GM19035 (cell line): ENCODE data around the gene ZC3H4.
"Not testable (repeated sequence)": the region's sequence is repeated elsewhere in the genome, so short reads cannot be mapped to it uniquely, and the experiment has no call there.

Source experiments
- ATAC-seq: cut with Tn5 transposase; IDR thresholded peaks from one replicate; pipeline ENCODE4 v1.9.1; 2021; ENCODE audit not compliant: unreplicated experiment

ZC3H4 gene

DNA sequence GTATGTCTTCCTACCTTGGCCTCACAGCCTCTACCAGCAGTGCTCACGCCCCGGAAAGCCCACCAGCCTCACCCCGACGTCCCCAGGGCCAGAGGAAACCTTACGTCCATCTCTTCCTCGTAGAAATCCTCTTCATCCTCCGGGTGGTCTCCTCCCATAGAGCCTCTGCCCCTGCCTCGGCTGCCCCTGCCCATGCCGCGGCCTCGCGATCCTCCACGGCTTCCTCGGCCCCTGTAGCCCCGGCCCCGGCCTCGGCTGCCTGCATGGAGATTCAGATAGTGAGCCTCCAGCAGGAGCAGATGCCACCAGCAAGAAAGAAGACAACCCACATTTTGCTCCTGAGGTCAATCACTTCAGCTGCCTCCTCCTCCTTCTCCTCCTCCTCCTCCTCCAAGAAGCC lies 27.3 kb downstream of the ZC3H4 start:
- ATAC-seq: no peak

- ATAC-seq: no peak
Observed at GRCh38 chr19:47084879-47085439, 28.6 kb downstream of the ZC3H4 start.

GRCh38 chr19:47082493-47082892 lies 31.1 kb downstream of the ZC3H4 start:
- ATAC-seq: no peak

GRCh38 chr19:47081095-47081494 lies 32.5 kb downstream of the ZC3H4 start:
- ATAC-seq: no peak

- not testable (repeated sequence) for ATAC-seq
Observed at GRCh38 chr19:47078351-47078750, 35.2 kb downstream of the ZC3H4 start.

GRCh38 chr19:47075941-47076340 lies 37.6 kb downstream of the ZC3H4 start:
- no peak for ATAC-seq

GRCh38 chr19:47075179-47075810 lies 38.3 kb downstream of the ZC3H4 start:
- ATAC-seq: no peak

DNA sequence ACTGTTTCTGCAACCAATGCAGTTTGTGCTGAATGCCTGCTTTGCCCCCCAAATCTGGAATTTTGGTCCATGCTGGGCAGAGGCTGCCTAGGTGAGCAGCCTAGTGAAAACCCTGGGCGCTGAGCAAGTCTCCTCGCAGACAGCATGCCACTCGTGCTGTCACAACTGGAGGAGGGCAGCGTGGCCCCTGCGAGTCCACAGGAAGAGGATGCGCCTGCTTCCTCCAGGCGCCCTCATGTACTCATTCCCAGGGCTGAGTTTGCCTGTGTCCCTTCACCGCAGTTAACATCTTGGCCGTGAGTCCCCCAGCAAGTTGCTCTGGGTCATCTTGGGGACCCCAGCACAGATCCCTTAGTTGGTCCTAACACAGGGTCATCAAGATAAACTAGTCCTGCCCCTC lies 39.0 kb downstream of the ZC3H4 start:
- no peak for ATAC-seq

- ATAC-seq: no peak
Observed at GRCh38 chr19:47073574-47073973, 40.0 kb downstream of the ZC3H4 start.

DNA sequence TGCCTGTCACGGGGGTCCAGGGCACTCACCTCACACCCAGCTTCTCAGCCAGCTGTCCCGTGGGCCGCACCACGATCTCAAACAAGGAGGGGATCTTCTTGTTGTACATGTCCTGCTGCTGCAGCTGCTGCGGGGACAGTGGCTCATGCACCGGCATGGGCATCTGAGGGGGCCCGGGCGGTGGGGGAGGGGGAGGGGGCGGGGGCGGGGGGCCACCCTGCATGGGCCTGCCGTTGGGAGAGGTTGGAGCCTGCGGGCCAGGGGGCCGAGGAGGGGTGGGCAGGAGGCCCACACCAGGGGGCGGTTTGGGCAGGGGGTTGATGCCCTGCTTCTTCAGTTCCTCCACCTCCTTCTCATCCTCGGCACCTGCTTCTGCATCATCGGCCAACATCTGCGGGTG lies 41.3 kb downstream of the ZC3H4 start:
- no peak for ATAC-seq

- no peak for ATAC-seq
Observed at GRCh38 chr19:47071731-47072130, 41.8 kb downstream of the ZC3H4 start.

DNA sequence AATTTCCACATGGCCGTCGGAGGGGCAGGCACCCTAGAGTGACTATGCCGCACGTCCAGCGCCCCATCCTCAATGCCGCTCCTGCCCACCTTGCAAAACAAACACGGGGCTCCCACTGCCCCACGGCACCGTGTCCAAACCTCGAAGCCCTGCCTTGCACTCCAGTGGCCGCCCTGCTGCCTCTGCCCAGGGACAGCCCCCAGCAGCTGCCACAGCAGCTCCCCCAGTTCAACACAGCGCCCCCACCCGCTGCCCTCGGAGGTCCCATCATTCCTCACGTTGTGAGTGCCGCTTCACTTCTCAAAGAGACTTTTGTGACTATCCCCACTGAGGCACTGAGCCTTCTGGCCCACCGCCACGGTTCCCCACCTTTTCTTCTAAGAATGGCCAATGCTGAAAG lies 42.8 kb downstream of the ZC3H4 start:
- no peak for ATAC-seq

GRCh38 chr19:47069795-47070194 lies 43.8 kb downstream of the ZC3H4 start:
- no peak for ATAC-seq

DNA sequence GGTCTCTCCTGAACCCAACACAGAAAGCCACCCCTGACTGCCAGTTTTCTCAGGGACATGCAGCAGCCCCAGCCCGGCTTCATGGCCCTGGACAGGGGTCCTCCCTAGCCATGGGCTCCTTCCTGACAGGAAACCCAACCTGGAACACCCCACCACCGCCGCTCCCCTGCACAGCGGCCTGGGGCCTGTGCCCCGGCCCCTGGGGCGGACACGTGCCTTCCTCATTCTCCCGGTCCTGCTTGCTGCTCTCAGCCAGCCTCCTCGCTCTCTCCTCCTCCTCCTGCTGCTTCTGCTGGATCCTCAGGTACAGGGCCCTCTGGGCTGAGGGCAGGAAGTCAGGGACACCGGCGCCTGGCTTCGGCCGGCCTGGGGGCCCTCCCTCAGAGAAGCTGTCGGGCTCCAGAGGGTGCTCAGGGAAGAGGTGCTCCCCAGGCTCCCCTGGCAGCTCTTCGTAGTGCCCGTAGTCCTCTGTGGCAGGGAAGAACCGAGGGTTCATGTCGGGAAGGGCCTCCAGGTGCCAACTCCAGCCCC lies 44.6 kb downstream of the ZC3H4 start:
- no peak for ATAC-seq

GRCh38 chr19:47068246-47068645 lies 45.3 kb downstream of the ZC3H4 start:
- no peak for ATAC-seq

- ATAC-seq: no peak
Observed at GRCh38 chr19:47067215-47067847, 46.2 kb downstream of the ZC3H4 start.

GRCh38 chr19:47066376-47067214 lies 47.0 kb downstream of the ZC3H4 start:
- ATAC-seq: no peak

GRCh38 chr19:47065242-47065641 lies 48.3 kb downstream of the ZC3H4 start:
- ATAC-seq: no peak

DNA sequence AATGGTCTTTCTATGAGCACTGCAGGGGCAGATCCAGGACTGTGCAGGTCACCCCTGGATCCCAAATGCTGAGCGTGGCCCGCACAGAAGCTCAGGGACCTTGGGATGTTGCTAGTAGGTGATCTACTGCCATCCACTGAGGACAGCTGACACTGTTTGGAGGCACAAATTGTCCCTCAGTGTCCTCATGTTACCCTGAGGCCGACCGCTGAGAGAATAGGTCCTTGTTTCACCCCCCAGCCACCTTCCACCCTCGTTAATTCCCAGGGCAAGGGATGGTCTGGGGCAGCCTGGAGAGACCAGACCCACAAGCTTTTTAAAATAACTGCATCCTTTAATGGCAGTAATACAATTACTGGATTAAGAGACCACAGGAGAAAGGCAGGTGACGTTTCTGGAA lies 49.7 kb downstream of the ZC3H4 start:
- ATAC-seq: no peak

- no peak for ATAC-seq
Observed at GRCh38 chr19:47058621-47059022, 55.0 kb downstream of the ZC3H4 start.

DNA sequence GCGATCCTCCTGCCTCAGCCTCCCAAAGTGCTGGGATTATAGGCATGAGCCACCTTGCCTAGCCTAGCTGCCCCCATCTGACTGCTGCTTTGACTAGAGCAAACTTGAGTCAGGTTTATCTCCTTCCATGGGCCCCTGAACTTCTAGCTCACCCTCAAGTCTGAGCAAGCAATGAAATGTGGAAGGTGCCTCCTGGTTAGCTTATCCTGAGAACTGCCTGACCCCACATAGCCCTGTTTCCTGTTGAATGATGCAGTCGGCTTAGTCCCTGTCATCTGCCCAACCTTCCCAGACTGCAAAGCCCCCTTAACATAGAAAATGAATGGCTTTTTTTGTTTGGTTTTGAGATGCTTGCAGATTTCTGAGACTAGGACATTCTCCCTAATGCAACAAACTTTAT lies 56.2 kb downstream of the ZC3H4 start:
- no peak for ATAC-seq

DNA sequence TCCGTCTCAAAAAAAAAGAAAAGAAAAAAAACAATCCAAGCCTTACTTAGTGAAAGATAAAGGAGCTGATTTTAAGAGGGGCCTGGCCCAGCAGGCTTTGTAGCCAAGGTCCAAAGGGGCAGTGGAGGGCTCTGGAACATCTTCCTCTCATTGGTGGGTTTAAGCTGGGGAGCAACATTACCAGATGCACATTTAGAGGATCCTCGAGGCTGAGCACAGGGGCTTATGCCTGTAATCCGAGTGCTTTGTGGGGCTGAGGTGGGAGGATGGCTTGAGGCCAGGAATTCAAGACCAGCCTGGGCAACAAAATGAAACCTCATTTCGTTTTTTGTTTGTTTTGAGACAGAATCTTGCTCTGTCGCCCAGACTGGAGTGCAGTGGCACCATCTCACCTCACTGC lies 57.2 kb downstream of the ZC3H4 start:
- ATAC-seq: no peak
